GM19043 (cell line): Measurements from ENCODE around the gene TRIM38.
"Not testable (repeated sequence)": the region's sequence is repeated elsewhere in the genome, so short reads cannot be mapped to it uniquely, and the experiment has no call there.

Source experiments
- ATAC-seq: cut with Tn5 transposase; IDR thresholded peaks from one replicate; pipeline ENCODE4 v1.9.1; 2021; ENCODE audit warnings: low read depth; ENCODE audit not compliant: unreplicated experiment

Gene TRIM38

DNA sequence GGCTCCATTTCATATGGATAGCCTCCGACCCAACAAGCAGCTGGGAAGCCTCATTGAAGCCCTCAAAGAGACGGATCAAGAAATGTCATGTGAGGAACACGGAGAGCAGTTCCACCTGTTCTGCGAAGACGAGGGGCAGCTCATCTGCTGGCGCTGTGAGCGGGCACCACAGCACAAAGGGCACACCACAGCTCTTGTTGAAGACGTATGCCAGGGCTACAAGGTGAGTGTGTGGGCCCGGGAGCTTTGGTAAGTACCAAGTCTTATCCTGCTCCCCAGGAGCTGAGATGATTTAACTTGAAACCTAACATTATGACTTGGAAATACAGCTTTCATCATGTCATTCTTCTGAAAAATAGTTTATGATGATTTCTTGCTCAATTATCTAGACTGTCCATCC lies 4.1 kb downstream of the TRIM38 start:
- ATAC-seq: no peak

DNA sequence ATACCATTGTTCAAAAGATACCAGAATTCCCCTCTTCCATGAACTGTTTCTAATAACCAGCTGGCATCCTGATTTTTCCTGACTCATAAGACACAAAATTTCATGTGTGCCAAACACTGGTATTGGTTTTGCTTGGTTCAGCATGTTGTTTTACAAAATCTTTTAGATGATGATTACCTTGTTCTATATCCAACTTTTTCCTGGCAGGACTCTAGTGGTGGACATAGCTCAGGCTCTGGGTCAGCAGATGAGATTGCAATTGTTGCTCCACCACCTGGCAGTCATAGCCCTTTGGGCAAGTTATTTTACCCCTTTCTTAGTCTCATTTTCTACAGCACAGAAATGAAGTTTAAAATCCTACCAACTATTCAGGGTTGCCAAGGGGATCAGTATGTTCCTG lies 6.2 kb downstream of the TRIM38 start:
- ATAC-seq: no peak

DNA sequence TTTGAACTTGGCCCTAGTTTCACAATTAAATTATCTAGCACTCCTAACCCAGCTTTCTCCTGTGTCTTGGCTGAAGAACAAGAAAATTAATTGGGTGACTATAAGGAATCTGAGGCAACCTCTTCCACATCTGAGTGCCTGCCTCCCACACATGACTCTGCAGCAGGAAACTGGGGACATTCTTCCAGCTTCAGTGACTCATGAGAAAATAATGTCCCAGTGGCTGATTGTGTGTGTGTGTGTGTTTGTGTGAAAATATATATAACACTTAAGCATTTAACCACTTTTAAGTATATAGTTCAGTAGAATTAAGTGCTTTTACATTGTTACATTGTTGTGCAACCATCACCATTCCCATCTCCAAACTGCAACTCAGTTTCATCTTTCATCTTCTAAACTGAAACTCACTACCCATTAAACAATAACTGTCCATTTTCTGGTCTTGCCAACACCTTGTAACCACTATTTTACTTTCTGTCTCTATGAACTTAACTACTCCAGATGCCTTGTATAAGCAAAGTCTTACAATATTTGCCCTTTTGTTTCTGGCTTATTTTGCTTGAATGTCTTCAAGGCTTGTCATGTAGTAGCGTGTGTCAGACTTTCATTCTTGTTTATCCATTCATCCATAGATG lies 8.7 kb downstream of the TRIM38 start:
- no peak for ATAC-seq

- ATAC-seq: no peak
Measured at GRCh38 chr6:25972128-25972527, 9.5 kb downstream of the TRIM38 start.

DNA sequence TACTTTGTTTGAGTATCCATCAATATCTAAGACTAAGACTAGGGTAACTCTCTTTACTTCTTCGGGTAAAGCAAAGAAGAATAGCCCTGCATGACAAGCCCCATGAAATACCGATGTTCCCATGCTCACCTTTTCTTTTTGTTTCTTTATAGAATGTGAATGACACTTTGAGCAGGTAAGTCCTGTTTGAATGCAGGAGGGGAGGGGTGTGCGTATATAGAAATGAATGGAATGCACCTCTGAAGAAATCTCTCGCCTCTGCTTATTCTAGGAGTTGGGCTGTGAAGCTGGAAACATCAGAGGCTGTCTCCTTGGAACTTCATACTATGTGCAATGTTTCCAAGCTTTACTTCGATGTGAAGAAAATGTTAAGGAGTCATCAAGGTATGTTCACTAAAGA lies 10.3 kb downstream of the TRIM38 start:
- no peak for ATAC-seq

DNA sequence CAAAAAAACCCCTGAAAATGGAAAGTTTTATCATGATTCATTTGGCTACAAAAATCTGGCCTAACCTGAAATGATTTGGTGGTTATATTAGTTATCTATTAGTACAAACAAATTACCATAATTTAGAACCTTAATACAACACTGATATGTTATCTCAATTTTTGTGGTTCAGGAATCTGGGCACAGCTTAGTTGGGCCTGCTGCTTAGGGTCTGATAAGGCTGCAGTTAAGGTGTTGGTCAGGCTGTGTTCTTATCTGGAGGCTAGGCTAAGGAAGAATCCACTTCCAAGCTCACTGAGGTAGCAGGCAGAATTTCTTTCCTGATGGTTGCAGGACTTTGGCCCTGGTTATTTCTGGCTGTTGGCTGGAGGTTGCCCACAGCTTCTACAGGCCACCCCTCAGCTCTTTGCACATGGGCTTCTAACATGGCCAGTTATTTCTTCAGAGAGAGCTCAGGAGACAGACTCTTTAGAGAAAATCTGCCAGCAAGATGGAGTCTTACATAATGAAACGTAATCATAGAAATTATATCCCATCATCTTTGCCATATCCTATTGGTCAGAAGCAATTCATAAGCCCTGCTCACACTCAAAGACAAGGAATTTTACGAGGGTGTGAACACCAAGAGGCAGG lies 11.4 kb downstream of the TRIM38 start:
- ATAC-seq: no peak

GRCh38 chr6:25975923-25976560 lies 13.4 kb downstream of the TRIM38 start:
- ATAC-seq: no peak

DNA sequence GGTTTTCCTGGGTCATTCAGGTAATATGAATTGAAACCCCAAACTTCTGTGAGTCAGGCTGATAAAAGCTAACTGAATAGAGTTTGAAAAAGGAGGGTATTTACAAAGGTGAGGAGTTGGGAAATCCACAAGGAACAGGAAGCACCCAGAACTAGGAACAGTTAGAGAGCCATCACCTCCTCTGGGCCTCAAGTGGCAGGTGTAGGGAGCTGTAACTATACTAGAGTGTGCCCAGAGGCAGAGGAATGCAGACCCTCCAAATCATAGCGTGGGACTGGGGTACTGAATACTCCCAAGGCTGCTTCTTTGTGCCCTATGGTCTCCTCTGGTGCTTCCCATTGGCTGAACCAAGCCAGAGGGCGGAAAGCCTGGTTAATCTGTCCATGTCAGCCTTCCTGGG lies 18.3 kb downstream of the TRIM38 start:
- no peak for ATAC-seq

- no peak for ATAC-seq
Measured at GRCh38 chr6:25981568-25982263, 19.1 kb downstream of the TRIM38 start.

DNA sequence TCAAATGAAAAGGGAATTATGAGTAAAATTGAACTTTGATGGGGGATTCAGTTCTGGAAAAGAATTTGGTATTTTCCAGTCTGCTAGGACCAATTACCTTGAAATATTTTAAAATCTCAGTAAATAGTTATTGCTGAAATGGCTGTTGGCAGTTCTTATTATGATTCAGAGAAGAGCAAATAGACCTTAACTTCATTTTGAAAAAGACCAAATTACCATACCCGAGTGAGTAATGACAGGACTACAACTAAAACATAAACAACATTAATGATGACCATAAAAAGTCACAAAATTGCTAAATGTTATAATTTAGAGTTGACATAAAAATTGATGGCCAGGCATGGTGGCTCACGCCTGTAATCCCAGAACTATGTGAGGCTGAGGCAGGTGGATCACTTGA lies 21.7 kb downstream of the TRIM38 start:
- ATAC-seq: no peak

- no peak for ATAC-seq
Measured at GRCh38 chr6:25987845-25988244, 25.2 kb downstream of the TRIM38 start.

- ATAC-seq: no peak
Measured at GRCh38 chr6:25990172-25990873, 27.7 kb downstream of the TRIM38 start.

DNA sequence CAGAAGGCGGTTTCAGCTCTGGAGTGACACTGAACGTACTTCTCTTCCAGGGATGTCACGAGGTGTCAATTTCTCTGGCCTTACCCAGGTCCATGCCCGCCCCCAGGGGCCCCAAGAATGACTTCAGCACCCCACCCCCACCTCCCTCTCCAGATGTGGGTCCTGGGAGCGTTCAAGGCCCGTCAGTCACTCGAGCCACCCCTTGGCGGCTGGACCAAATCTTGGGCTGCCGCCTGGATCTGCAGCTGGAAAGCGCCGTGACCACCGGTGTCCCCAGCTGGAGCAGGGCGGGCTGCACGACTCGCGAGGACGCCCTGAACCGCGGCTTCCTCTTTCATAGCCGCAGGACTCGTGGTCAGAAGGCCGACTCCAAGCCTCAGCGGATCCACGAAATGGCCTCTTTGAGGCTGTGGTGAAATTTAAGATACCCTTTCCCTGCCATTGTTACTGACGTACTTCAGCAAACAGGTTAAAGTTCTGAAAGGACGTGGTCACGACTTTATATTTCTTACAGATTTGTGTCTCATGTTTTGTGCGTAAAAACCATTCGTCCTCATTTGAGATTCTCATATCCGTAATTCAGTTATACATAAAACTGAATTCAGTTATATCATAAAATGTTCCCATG lies 29.3 kb downstream of the TRIM38 start:
- ATAC-seq: peak; percentile 29

DNA sequence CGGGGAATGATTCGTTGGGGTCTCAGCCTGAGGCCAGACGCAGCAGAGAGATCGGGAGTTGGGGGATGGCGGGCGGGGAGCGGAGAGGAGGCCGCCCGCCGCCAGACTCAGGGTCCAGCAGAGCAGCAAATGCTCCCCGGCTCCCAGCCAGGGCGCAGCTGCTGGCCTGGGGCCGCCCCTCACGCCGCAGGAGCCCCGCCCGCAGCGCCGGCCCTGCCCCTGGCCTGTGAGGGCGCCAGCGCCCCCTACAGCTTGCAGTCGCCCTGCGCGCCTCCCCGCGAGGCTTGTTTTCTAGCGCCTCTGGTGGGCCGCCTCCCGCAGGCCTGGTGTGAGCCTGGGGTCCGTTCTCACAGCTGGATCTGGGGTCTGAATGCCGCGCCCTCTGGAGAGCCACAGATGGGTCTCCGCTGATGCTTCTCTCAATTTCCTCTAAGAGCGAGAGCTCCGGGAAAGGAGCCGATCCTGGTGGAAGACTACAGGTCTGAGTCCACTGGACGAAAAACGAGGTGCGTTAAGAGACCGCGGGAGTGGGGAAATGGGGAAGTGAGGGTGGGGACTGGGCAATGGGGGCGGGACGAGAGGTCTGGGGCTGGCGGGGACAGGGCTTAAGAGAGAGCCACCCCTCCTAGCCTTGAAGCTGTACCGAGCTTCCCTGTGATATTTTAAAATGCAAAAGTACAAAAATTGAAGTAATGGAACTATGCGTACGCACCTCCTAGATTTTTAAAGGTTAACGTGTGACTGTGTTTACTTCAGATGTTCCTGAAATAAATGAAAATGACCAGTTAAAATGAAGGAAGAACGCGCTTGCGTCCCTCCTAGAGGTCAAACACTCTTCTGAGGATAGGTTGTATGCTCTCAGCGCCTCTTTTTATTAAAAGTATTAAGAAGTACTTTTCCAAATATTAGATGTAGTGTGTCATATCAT lies 30.1 kb downstream of the TRIM38 start:
- peak; percentile 83 for ATAC-seq

GRCh38 chr6:25993341-25993684 lies 30.7 kb downstream of the TRIM38 start:
- not testable (repeated sequence) for ATAC-seq

DNA sequence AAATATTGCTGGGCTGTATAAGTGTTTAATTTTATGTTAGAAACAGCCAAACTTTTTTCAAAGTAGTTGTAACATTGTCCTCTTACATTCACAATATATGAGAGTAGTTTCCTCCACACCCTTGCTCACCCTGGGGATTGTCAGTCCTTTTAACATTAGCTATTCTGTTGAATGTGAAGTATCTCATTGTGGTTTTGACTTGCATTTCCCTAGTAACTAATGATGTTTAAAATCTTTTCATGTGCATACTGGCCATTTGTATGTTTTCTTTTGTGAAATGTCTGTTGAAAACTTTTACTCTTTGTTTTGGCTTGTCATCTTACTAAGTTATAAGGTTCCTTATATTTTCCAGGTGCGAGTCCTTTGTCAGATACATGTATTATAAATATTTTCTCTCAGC lies 32.9 kb downstream of the TRIM38 start:
- ATAC-seq: no peak

DNA sequence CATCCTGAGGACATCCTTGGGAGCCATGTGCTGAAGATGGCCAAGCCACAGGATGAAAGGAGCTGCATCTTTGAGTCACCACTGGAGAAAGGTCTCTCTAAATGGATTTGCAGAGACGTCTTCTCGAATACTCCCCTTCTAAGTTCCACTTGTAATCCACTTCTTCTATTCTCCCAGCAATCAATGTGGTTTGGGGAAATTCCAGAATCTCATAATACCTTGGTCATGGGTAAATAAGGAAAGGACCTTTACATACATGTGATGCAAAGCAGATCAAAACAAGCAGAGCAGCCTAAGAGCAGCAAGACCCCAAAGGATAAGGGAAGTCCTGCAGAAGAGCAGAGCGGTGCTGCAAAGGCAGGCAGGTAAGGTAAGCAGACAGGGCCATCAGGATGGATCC lies 35.3 kb downstream of the TRIM38 start:
- no peak for ATAC-seq

DNA sequence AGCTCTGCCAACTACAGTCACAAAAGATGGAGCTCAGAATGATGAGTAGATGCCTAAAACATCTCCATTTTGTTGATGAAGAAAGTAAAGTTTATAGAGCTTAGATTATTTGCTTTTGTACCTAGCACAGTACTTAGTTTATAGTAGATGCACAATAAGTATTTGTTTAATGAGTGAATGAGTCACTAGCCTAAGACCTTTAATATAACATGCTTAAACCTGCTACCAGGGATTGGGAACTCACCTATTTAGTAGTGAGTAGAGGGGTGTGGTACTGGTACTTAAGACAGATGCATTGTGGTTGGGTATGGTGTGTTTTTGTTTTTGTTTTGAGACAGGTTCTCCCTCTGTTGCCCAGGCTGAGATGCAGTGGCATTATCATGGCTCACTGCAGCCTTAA lies 35.8 kb downstream of the TRIM38 start:
- no peak for ATAC-seq

DNA sequence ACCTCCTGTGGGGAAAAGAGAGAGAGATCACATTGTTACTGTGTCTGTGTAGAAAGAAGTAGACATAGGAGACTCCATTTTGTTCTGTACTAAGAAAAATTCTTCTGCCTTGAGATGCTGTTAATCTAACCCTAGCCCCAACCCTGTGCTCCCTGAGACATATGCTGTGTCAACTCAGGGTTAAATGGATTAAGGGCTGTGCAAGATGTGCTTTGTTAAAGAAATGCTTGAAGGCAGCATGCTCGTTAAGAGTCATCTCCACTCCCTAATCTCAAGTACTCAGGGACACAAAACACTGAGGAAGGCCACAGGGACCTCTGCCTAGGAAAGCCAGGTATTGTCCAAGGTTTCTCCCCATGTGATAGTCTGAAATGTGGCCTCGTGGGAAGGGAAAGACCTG lies 36.6 kb downstream of the TRIM38 start:
- ATAC-seq: not testable (repeated sequence)
